GM06990 (cell line): ENCODE measurements around the gene ZNF532.

ENCODE experiments used
- DNase-seq: peaks from one replicate; pipeline ENCODE4 v3.0.0-alpha.2; 2011; ENCODE audit not compliant: insufficient read length; ENCODE audit errors: extremely low read depth
- H3K27me3 ChIP-seq: replicated peaks from 2 replicates; pipeline ENCODE4 v1.6.0; 2011; ENCODE audit warnings: low read length; ENCODE audit not compliant: control insufficient read depth, insufficient read depth
- H3K36me3 ChIP-seq: 2 replicates; pipeline ENCODE4 v1.5.1; 2011; ENCODE audit warnings: low read length; ENCODE audit not compliant: control insufficient read depth, insufficient read depth
- H3K4me3 ChIP-seq: replicated peaks from 2 replicates; pipeline ENCODE4 v1.5.1; 2011; ENCODE audit warnings: low read depth, mild to moderate bottlenecking, control low read depth, low read length
- CTCF ChIP-seq: IDR thresholded peaks from 2 replicates; pipeline ENCODE4 v1.5.1; 2011; ENCODE audit warnings: low read length, control low read depth, mild to moderate bottlenecking, inconsistent platforms; ENCODE audit not compliant: insufficient read depth, poor library complexity, severe bottlenecking

ZNF532 gene

GRCh38 chr18:58951986-58952702 lies 87.5 kb downstream of the ZNF532 start:
- no peaks in the 10 kb centered on the region for H3K27me3 ChIP-seq
- H3K36me3 ChIP-seq = no peaks in the 10 kb centered on the region
- H3K4me3 ChIP-seq = no peak overlapping the region
- no peak for TF ChIP-seq CTCF
- no peak for DNase-seq

GRCh38 chr18:58952858-58953257 lies 88.2 kb downstream of the ZNF532 start:
- TF ChIP-seq CTCF = no peak
- Histone ChIP-seq H3K36me3 (no peaks in the 10 kb centered on the region), H3K4me3 (no peak overlapping the region), H3K27me3 (no peaks in the 10 kb centered on the region)
- no peak for DNase-seq

GRCh38 chr18:58953627-58954026 lies 89.0 kb downstream of the ZNF532 start:
- no peaks in the 10 kb centered on the region for H3K36me3 ChIP-seq
- no peak for DNase-seq
- H3K27me3 ChIP-seq = no peaks in the 10 kb centered on the region
- H3K4me3 ChIP-seq = no peak overlapping the region
- no peak for TF ChIP-seq CTCF

- Histone ChIP-seq H3K4me3 (no peak overlapping the region), H3K36me3 (no peaks in the 10 kb centered on the region), H3K27me3 (no peaks in the 10 kb centered on the region)
- TF ChIP-seq CTCF = no peak
- no peak for DNase-seq
Observed at GRCh38 chr18:58955001-58955400, 90.3 kb downstream of the ZNF532 start.

GRCh38 chr18:58955738-58956137 lies 91.1 kb downstream of the ZNF532 start:
- no peak for DNase-seq
- Histone ChIP-seq H3K27me3 (no peaks in the 10 kb centered on the region), H3K36me3 (no peaks in the 10 kb centered on the region), H3K4me3 (no peak overlapping the region)
- TF ChIP-seq CTCF = no peak

GRCh38 chr18:58958628-58959027 lies 94.0 kb downstream of the ZNF532 start:
- Histone ChIP-seq H3K27me3 (no peaks in the 10 kb centered on the region), H3K4me3 (no peak overlapping the region), H3K36me3 (no peaks in the 10 kb centered on the region)
- no peak for TF ChIP-seq CTCF
- no peak for DNase-seq
